ENCODE data around the gene TCF7L1.
A peak's percentile ranks its signal among the peaks of the same experiment; 100 is the strongest.

TCF7L1 gene

GRCh38 chr2:85178154-85178553 lies 45.0 kb downstream of the TCF7L1 start:
- intact Hi-C loops (cut with DNase I) = no loop called here
- no peak for DNase-seq

GRCh38 chr2:85178980-85179411 lies 45.8 kb downstream of the TCF7L1 start:
- DNase-seq = no peak
- intact Hi-C loops (cut with DNase I) = no loop called here

- peak in 4 of 42 donors; percentile 21 to 54 (median 30) for DNase-seq
- intact Hi-C loops (cut with DNase I) = no loop called here
These were observed 46.3 kb downstream of the TCF7L1 start for GRCh38 chr2:85179541-85179940.

GRCh38 chr2:85180322-85181133 lies 47.3 kb downstream of the TCF7L1 start:
- DNase-seq = no peak
- intact Hi-C loops (cut with DNase I) = no loop called here

GRCh38 chr2:85181134-85181631 lies 48.0 kb downstream of the TCF7L1 start:
- no peak for DNase-seq
- intact Hi-C loops (cut with DNase I) = no loop called here

- no peak for DNase-seq
- intact Hi-C loops (cut with DNase I) = no loop called here
These were observed 48.8 kb downstream of the TCF7L1 start for GRCh38 chr2:85181844-85182456.

GRCh38 chr2:85183076-85183475 lies 49.9 kb downstream of the TCF7L1 start:
- DNase-seq = no peak
- intact Hi-C loops (cut with DNase I) = no loop called here

- DNase-seq = no peak
- intact Hi-C loops (cut with DNase I) = no loop called here
These were observed 50.3 kb downstream of the TCF7L1 start for GRCh38 chr2:85183479-85183878.

GRCh38 chr2:85184231-85184630 lies 51.0 kb downstream of the TCF7L1 start:
- no peak for DNase-seq
- intact Hi-C loops (cut with DNase I) = no loop called here

GRCh38 chr2:85184990-85185389 lies 51.8 kb downstream of the TCF7L1 start:
- DNase-seq = no peak
- intact Hi-C loops (cut with DNase I) = no loop called here

GRCh38 chr2:85185431-85185940 lies 52.3 kb downstream of the TCF7L1 start:
- intact Hi-C loops (cut with DNase I) = no loop called here
- DNase-seq = no peak

GRCh38 chr2:85187069-85187468 lies 53.9 kb downstream of the TCF7L1 start:
- intact Hi-C loops (cut with DNase I) = no loop called here
- DNase-seq = no peak

GRCh38 chr2:85188852-85189251 lies 55.7 kb downstream of the TCF7L1 start:
- intact Hi-C loops (cut with DNase I) = no loop called here
- DNase-seq = no peak

GRCh38 chr2:85189606-85190270 lies 56.5 kb downstream of the TCF7L1 start:
- intact Hi-C loops (cut with DNase I) = no loop called here
- DNase-seq = peak in 39 of 42 donors; percentile 6 to 73 (median 47)

- DNase-seq = no peak
- intact Hi-C loops (cut with DNase I) = no loop called here
These were observed 58.0 kb downstream of the TCF7L1 start for GRCh38 chr2:85191157-85191556.

GRCh38 chr2:85194780-85195480 lies 61.7 kb downstream of the TCF7L1 start:
- intact Hi-C loops (cut with DNase I) = no loop called here
- DNase-seq = peak in 27 of 42 donors; percentile 14 to 75 (median 42)

- peak in 3 of 42 donors; percentile 20 to 25 (median 24) for DNase-seq
- intact Hi-C loops (cut with DNase I) = no loop called here
These were observed 62.8 kb downstream of the TCF7L1 start for GRCh38 chr2:85195956-85196355.

GRCh38 chr2:85199698-85200097 lies 66.5 kb downstream of the TCF7L1 start:
- intact Hi-C loops (cut with DNase I) = no loop called here
- no peak for DNase-seq

- no peak for DNase-seq
- intact Hi-C loops (cut with DNase I) = no loop called here
These were observed 76.7 kb downstream of the TCF7L1 start for GRCh38 chr2:85209887-85210286.
